Measurements from ENCODE around the gene CDK8.
"Not testable (repeated sequence)": the region's sequence is repeated elsewhere in the genome, so short reads cannot be mapped to it uniquely, and the experiment has no call there.

Gene CDK8

GRCh38 chr13:26310003-26310402, 56.1 kb downstream of the CDK8 start:
- Histone ChIP-seq H3K36me3 (replicated peaks) (no peaks in the 10 kb centered on the region), H3K27me3 (replicated peaks) (no peaks in the 10 kb centered on the region), H3K27ac (no peak overlapping the region), H3K4me3 (ENCODE audit: low read depth, low read length) (no peak overlapping the region)
- in situ Hi-C loops (cut with HindIII; ENCODE audit: low pct_ligation_motif_present, low sequenced_read_pairs) = no loop called here
- TF ChIP-seq, protein P1, sequence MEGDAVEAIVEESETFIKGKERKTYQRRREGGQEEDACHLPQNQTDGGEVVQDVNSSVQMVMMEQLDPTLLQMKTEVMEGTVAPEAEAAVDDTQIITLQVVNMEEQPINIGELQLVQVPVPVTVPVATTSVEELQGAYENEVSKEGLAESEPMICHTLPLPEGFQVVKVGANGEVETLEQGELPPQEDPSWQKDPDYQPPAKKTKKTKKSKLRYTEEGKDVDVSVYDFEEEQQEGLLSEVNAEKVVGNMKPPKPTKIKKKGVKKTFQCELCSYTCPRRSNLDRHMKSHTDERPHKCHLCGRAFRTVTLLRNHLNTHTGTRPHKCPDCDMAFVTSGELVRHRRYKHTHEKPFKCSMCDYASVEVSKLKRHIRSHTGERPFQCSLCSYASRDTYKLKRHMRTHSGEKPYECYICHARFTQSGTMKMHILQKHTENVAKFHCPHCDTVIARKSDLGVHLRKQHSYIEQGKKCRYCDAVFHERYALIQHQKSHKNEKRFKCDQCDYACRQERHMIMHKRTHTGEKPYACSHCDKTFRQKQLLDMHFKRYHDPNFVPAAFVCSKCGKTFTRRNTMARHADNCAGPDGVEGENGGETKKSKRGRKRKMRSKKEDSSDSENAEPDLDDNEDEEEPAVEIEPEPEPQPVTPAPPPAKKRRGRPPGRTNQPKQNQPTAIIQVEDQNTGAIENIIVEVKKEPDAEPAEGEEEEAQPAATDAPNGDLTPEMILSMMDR (IDR thresholded peaks at IDR 0.05; ENCODE audit: low read depth, low read length, missing control alignments) = no peak
- no peak for DNase-seq

GRCh38 chr13:26310470-26310869, 56.5 kb downstream of the CDK8 start:
- TF ChIP-seq, protein P1 (IDR thresholded peaks at IDR 0.05; ENCODE audit: low read depth, low read length, missing control alignments) = no peak
- DNase-seq = no peak
- in situ Hi-C loops (cut with HindIII; ENCODE audit: low pct_ligation_motif_present, low sequenced_read_pairs) = no loop called here
- no peaks in the 10 kb centered on the region for H3K36me3 ChIP-seq (replicated peaks)
- no peak overlapping the region for H3K27ac ChIP-seq
- no peak overlapping the region for H3K4me3 ChIP-seq (ENCODE audit: low read depth, low read length)
- no peaks in the 10 kb centered on the region for H3K27me3 ChIP-seq (replicated peaks)

DNA sequence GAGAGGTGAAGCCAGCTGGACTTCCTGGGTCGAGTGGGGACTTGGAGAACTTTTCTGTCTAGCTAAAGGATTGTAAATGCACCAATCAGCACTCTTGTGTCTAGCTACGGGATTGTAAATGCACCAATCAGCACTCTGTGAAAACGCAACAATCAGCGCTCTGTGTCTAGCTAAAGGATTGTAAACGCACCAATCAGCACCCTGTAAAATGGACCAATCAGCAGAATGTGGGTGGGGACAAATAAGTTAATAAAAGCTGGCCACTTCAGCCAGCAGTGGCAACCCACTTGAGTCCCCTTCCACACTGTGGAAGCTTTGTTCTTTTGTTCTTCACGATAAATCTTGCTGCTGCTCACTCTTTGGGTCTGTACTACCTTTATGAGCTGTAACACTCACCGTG, 58.1 kb downstream of the CDK8 start:
- H3K4me3 ChIP-seq (ENCODE audit: low read depth, low read length); in situ Hi-C loops (cut with HindIII; ENCODE audit: low pct_ligation_motif_present, low sequenced_read_pairs); DNase-seq; H3K27ac ChIP-seq; H3K36me3 ChIP-seq (replicated peaks); H3K27me3 ChIP-seq (replicated peaks): not testable (repeated sequence)

DNA sequence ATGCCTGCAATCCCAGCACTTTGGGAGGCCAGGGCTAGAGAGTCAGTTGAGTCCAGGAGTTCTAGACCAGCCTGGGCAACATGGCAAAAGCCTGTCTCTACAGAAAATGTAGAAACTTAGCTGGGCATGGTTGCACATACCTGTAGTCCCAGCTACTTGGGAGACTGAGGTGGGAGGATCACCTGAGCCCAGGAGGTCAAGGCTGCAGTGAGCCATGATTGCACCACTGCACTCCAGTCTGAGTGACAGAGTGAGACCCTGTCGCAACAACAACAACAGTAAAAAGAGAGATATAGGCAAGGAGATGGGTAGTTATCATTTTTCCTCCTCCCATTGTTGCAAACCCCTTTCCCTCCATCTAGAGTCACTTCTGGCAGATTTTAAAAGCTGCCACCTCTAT, 62.2 kb downstream of the CDK8 start:
- DNase-seq; H3K27ac ChIP-seq; H3K27me3 ChIP-seq (replicated peaks); H3K4me3 ChIP-seq (ENCODE audit: low read depth, low read length); H3K36me3 ChIP-seq (replicated peaks); in situ Hi-C loops (cut with HindIII; ENCODE audit: low pct_ligation_motif_present, low sequenced_read_pairs): not testable (repeated sequence)

GRCh38 chr13:26320766-26321165, 66.8 kb downstream of the CDK8 start:
- H3K36me3 ChIP-seq (replicated peaks) = no peaks in the 10 kb centered on the region
- TF ChIP-seq, protein P1 (IDR thresholded peaks at IDR 0.05; ENCODE audit: low read depth, low read length, missing control alignments) = no peak
- in situ Hi-C loops (cut with HindIII; ENCODE audit: low pct_ligation_motif_present, low sequenced_read_pairs) = no loop called here
- no peak overlapping the region for H3K4me3 ChIP-seq (ENCODE audit: low read depth, low read length)
- H3K27ac ChIP-seq = no peak overlapping the region
- H3K27me3 ChIP-seq (replicated peaks) = no peaks in the 10 kb centered on the region
- DNase-seq = no peak

- H3K27ac ChIP-seq = no peak overlapping the region
- no peaks in the 10 kb centered on the region for H3K27me3 ChIP-seq (replicated peaks)
- DNase-seq = no peak
- H3K36me3 ChIP-seq (replicated peaks) = no peaks in the 10 kb centered on the region
- in situ Hi-C loops (cut with HindIII; ENCODE audit: low pct_ligation_motif_present, low sequenced_read_pairs) = no loop called here
- H3K4me3 ChIP-seq (ENCODE audit: low read depth, low read length) = no peak overlapping the region
- TF ChIP-seq, protein P1 (IDR thresholded peaks at IDR 0.05; ENCODE audit: low read depth, low read length, missing control alignments) = no peak
Measured at GRCh38 chr13:26323127-26323526, 69.2 kb downstream of the CDK8 start.

DNA sequence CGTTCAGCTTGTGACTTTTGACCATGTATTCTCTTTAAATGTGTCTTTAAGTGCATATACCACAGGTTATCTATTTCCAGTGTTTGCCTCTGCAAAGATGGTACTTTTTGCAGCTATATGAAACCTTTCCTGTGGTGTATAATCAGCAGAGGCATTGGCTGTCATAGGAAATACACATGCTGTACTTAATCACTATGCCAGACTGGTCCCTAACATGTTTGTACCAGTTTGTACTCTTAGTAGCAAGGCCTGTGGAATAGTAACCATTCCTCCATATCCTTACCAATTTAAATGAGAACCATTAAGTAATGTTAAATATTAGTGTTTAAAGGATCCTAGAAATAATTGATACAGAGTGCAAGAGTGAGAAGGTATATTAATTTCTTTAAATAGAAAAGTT, 69.8 kb downstream of the CDK8 start:
- no peak for DNase-seq
- no peak overlapping the region for H3K4me3 ChIP-seq (ENCODE audit: low read depth, low read length)
- no peak overlapping the region for H3K27ac ChIP-seq
- H3K27me3 ChIP-seq (replicated peaks) = no peaks in the 10 kb centered on the region
- H3K36me3 ChIP-seq (replicated peaks) = no peaks in the 10 kb centered on the region
- in situ Hi-C loops (cut with HindIII; ENCODE audit: low pct_ligation_motif_present, low sequenced_read_pairs) = no loop called here
- TF ChIP-seq, protein P1 (IDR thresholded peaks at IDR 0.05; ENCODE audit: low read depth, low read length, missing control alignments) = no peak
